H7 (cell line): ENCODE results near the gene S100A10. TPM values are rescaled to one million over a fixed set of nuclear protein-coding genes. Genes with fewer than 3 reads are reported as not detected.

ENCODE experiments used
- DNase-seq: peaks from one replicate; pipeline ENCODE4 v3.0.0; 2012
- H3K27me3 ChIP-seq: 2 replicates; pipeline ENCODE4 v1.6.0; 2011; ENCODE audit warnings: mild to moderate bottlenecking, low read length; ENCODE audit not compliant: control insufficient read depth, insufficient read depth
- H3K36me3 ChIP-seq: replicated peaks from 2 replicates; pipeline ENCODE4 v1.5.1; 2011; ENCODE audit warnings: low read length; ENCODE audit not compliant: control insufficient read depth, insufficient read depth
- H3K4me3 ChIP-seq: 2 replicates; pipeline ENCODE4 v1.5.1; 2011; ENCODE audit warnings: low read depth, mild to moderate bottlenecking, control low read depth, low read length, moderate library complexity; ENCODE audit not compliant: insufficient read depth
- total RNA-seq: library from RNA; depleted of rRNA; stranded (reverse); fragments of >200 nt; shearing (Covaris generic); gene quantifications from 2 replicates; pipeline ENCODE4 v1.2.3, GENCODE V29; 2014; rRNA removed

Gene S100A10, protein sequence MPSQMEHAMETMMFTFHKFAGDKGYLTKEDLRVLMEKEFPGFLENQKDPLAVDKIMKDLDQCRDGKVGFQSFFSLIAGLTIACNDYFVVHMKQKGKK
- 102 and 116 TPM in 2 replicates for total RNA-seq

DNA sequence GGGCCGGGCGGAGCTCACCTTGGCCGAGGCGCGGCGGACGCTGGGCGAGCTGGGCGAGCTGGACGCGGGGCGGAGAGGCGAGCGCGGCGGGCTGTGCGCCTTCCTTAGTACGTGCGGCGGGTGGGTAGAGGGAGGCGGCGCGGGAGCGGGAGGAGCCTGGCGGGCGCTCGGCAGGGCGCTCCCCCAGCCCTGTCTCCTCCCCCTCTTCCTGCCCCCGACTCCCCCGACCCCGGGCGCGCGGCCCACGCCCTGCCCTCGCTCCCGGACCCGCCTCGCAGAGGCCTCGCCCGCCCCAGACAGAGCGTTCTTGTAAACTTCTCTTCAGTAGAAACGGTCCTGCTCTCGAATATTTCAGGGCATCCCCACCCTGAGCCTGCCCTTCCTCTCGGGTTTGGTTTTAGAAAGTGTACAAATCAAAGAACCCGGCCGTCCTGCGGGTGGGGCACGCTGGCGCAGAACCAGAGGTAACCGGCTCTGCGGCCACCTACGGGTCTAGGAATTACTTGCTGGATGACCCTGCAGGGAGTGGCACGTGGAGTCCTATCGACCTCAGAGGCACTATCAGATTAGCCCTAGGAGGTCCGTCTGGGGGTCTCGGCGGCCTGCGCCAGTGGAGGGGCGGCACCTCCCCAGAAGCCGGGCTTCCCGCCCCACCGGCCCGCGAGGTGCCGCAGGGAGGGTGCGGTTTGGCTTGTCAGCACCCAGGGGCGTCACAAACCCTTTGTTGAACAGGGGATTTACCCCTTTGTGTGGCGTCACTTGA, at the start of gene S100A10:
S100A10 (minus strand) TSS at position 126 of the 763 bp plus-strand sequence. CDS start 7,629 bp downstream, outside the sequence.
- Histone ChIP-seq H3K36me3 (no peaks in the 10 kb centered on the region), H3K4me3 (peak within 1 kb of the TSS; percentile 95), H3K27me3 (no peaks in the 10 kb centered on the region)
- peak; percentile 85 for DNase-seq

DNA sequence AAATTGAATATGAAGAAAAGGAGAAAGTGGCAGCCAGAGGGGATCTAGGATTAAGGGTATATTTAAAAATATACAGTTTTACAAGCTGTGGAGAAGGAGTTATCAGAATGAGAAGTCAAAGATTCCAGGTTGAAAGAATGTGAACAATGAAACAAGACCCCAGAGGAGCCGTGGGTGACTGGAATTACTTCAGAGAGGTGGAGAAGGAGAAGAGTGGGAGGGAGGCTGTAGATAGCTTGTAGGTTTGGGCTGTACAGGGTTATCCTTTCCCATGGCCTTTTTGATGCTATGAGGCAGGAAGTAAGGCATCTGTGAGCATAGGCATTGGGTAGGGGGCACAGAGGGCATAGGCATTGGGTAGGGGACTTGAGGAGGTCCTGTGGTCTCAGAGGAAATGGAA, 48.4 kb upstream of the S100A10 start:
- Histone ChIP-seq H3K36me3 (no peaks in the 10 kb centered on the region), H3K4me3 (no peak overlapping the region), H3K27me3 (peaks cover 3% of the 10 kb centered on the region)
- DNase-seq = no peak

DNA sequence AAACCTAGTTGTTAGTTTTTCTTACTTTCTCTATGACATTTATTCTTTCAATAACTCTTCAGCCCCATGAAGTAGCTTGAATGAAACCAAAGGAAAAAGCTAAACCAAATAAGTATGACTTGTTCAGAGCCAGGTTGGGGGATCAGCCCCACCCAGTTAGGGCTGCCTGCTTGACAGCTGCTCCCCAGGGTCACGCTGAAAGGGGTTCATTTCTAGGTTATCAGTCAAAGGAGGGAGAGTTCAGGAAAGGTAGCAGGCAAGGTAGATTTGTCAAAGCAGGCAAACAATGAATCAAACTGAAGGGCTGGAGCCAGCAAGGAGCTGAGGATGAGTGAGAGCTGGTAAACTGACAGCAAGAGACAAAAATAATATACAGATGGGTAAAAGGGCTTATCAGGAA, 46.2 kb upstream of the S100A10 start:
- H3K27me3 ChIP-seq = peaks cover 3% of the 10 kb centered on the region
- H3K4me3 ChIP-seq = no peak overlapping the region
- DNase-seq = no peak
- no peaks in the 10 kb centered on the region for H3K36me3 ChIP-seq

DNA sequence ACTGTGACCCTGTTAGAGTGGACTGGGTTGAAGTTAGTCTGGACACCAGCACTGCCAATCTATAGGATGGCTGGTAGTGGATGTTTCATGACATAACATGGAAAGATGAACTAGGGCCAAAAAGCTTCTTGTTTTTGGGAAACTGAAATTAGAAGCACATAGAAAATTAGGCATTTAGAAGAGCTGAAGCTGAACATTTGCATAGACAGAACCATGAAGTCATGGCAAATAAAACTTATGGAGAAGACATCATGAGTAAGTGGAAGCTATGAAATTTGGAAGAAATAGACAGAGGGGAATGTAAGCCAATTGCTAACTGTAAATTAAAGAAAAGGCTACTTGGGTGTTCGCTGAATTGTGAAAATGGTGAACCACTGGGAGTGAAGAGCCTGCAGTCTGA, 45.8 kb upstream of the S100A10 start:
- Histone ChIP-seq H3K27me3 (peaks cover 3% of the 10 kb centered on the region), H3K36me3 (no peaks in the 10 kb centered on the region), H3K4me3 (no peak overlapping the region)
- DNase-seq = no peak

DNA sequence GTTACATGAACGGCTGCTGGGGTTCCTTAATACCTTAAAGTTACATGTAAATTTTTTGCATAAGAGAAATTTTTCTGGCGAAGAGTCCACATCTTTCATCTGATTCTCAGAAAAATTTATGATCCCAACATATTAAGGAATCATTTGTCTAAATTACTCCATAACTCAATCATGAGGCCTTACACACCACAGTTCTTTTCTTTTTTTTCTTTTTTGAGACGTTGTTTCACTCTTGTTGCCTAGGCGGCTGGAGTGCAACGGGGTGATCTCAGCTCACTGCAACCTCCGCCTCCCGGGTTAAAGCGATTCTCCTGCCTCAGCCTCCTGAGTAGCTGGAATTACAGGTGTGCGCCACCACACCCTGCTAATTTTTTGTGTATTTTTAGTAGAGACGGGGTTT, 45.2 kb upstream of the S100A10 start:
- H3K36me3 ChIP-seq = no peaks in the 10 kb centered on the region
- H3K4me3 ChIP-seq = no peak overlapping the region
- no peak for DNase-seq
- H3K27me3 ChIP-seq = peaks cover 3% of the 10 kb centered on the region

DNA sequence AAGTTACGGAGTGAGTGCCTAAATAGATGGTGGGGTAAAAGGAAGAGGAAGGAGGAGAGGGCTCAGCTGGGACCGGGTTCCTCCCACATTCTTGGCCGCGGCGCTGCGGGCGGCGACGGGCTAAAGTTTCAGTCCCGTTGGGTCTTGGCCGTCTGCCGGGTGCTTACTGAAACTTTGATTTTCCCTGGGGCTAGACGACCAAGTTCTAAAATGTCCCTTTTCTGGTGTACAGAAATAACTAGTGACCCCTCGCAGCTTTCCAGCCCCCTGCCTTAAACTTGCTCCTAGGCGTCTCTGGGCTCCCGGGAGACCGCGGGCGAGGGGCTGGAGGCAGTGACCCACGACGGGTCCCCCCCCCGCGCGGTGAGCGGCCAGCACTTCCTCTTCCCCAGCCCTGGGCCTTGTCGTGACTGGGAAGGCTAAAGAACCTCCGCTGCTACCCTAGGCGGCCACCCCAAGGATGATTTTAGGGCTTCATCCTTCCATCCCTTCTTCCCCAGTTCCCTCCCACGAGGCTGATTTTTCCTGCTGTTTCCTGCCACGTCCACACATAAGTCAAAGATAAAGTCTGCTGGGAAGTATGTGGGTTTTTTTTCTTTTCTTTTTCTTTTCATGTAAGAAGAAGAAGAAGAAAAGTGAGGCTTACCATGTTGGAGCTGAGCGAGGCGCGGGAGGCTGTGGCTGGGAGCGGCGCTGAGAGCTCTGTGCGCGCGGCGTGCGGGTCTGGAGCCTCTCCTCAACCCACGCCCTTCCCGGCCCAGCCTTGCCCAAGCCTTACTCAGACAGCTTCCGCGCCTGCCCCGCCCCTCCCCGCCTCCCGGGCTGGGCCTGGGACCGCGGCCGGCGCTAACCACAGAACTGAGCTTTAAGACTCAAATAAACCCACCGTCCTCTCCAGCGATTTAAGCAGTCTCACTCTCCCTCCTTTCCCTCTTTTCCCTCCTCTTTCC, 42.9 kb upstream of the S100A10 start, which contains the start of gene S100A11:
S100A11 (minus strand) TSS at position 738 of the 950 bp plus-strand sequence; CDS start at position 649, 89 bp downstream.
- peak within 1 kb of the TSS; percentile 76 for H3K4me3 ChIP-seq
- H3K27me3 ChIP-seq = peaks cover 3% of the 10 kb centered on the region
- peaks cover 10% of the 10 kb centered on the region for H3K36me3 ChIP-seq
- DNase-seq = peak; percentile 88

DNA sequence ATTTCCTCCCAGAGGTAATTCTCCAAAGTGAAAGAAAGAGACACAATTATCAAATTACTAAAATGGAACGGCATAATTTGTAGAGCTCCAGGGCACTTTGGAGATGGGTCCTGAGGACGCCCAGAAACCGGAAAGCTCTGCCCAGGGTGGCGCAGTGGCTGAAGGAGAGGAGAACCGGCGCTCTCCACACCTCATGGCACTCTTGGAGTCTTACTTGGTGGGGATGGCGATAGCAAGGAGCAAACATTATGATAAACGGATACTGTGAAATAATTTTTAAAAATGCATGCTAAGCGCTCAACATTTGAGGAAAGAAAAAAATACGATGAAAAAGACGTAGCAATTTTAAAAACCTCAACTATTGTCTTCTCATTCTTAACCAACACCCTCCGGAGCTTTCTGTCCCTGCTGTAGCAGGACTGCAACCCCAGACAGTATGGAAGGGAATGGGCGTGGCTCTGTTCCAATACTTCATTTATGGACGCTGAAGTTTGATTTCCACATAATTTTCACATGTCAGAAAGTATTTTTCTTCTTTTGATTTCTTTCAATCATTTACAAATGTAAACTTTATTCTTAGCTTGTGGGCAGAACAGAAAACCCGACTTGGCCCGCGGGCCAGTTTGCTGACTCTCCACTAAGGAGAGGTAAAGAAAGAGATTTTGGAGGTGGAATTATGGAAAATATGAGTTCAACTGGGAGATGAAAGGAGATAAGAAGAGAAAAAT, 42.0 kb upstream of the S100A10 start:
- Histone ChIP-seq H3K36me3 (peaks cover 10% of the 10 kb centered on the region), H3K27me3 (peaks cover 1% of the 10 kb centered on the region; the same call in 1 of the 2 replicates), H3K4me3 (peak overlapping the region; percentile 76)
- peak; percentile 49 for DNase-seq

DNA sequence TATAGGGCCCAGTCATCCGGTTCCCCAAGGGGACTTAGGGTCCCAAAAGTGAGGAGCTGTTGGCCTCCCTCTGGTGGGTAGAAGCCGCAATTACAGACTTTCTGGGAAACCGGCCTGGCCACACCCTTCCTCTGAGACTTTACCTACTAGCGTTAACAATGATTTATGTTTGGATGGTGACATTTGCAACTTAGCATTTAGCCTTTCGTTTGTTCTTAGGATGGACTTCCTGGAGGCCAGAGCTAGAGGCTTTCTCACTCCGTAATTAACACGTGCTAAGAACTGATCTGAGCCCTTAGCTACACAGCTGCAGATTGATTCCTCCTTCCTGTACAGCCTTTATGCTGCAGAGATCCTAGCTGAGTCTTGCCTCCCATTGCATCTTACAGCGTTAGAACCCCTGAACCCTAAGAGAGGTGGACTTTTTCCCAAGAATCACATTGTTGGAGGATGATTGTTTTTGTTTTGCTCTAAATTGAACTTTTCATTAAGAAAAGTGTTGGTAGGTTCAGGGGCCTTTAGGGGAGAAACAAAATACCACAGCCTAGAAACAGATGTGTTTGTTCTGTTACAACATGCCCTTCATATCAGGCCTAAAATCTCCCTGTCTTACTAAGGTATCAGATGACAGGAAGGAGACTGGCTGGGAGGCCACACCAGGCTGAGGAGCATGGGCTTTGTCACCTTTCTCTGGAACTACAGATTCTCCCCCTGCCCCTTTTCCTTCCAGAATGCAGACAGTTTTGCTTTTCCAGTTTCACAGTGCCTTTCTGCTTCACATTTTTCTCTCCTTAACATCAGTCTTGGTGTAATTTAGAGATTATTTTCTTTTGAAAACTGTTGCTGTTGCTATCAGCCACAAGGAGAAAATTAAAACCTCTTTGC, 41.2 kb upstream of the S100A10 start:
- Histone ChIP-seq H3K36me3 (peaks cover 10% of the 10 kb centered on the region), H3K27me3 (0 out of 2 replicates have a peak, but pooled peaks cover 1% of the 10 kb centered on the region), H3K4me3 (peak overlapping the region; percentile 76)
- DNase-seq = peak; percentile 81

DNA sequence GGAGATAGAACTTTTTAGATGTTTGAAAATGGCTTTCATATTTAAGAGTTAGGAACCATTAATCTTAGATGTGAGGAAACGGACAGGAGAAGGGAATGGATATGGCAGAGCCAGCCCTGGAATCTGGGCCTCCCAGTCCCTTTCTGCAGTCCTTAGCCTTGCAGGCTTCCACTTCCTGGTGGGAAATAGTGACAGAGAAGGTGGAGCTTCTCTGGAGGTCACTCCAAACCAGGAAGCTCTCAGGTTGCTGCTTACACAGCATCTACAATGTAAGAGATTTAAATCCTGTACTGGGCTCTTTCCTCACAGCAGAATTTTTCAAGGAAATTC, 40.6 kb upstream of the S100A10 start:
- Histone ChIP-seq H3K36me3 (peaks cover 10% of the 10 kb centered on the region), H3K4me3 (no peak overlapping the region), H3K27me3 (0 out of 2 replicates have a peak, but pooled peaks cover 1% of the 10 kb centered on the region)
- DNase-seq = no peak

DNA sequence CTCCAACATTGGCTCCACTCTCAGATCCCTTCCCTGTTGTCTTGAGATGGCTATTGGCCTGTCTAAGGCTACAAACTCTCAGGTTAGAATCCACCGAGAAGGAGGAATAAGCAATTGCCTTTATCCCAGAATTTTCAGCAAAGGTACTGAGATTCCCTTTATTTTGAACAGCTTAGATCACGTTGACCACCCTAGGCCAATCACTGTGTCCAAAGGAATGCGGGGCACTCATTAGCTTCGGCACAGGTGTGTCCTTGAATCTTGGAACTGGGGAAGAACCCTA, 36.2 kb upstream of the S100A10 start:
- peaks cover 10% of the 10 kb centered on the region for H3K36me3 ChIP-seq
- no peak for DNase-seq
- H3K27me3 ChIP-seq = no peaks in the 10 kb centered on the region
- no peak overlapping the region for H3K4me3 ChIP-seq

DNA sequence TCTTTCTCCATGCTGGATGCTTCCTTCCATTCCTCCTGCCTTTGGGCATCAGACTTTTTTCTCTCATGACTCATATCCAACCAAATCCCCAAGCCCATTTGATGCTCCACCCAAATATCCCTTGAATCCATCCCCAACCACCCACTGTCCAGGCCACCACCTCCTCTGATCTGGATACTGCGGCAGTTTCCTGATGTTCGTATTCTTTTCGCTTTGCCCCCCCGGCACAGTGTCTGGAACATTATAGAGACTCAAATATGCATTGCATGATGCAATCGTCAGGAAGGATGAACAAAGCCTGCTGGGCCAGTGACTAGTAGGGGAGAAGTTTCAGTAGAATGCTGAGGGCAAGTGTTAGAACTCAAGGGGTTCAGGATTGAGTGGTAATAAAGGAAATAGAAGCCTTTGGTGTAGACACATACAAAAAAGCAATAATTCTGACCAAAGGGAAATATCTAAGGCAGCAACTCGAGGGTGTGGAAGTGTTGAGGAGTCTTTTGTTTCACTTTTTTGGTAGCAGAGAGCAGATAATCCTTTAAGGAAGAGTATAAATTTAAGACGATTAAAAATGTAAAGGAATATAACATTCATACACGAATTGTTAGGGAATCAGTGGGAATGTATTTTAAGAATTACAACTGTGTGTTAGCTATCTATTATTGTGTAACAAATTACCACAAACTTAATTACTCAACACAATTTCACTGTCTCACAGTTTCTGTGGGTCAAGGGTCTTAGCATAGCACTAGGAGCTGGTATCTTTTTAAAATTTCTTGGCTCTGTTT, 35.7 kb upstream of the S100A10 start:
- H3K27me3 ChIP-seq = no peaks in the 10 kb centered on the region
- H3K36me3 ChIP-seq = peaks cover 10% of the 10 kb centered on the region
- DNase-seq = no peak
- no peak overlapping the region for H3K4me3 ChIP-seq

DNA sequence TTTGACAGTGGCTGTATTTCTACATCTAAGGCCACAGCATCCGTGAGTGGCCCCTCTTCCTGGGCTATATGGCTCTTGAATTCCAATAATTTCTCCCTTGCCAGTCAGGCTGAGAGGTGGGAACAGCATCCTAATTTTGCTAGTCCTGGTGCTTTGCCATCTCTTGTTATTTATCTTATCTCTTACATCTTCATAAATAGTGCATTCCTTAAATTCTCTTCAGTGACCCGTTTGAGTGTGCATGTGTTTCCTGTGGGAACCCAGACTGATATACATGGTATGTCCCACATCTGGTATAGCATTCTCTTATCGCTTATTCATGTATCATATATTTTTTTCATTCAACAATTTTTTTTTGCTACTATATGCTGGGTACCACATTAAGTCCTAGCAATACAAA, 33.2 kb upstream of the S100A10 start:
- H3K36me3 ChIP-seq = no peaks in the 10 kb centered on the region
- H3K27me3 ChIP-seq = no peaks in the 10 kb centered on the region
- no peak overlapping the region for H3K4me3 ChIP-seq
- no peak for DNase-seq

DNA sequence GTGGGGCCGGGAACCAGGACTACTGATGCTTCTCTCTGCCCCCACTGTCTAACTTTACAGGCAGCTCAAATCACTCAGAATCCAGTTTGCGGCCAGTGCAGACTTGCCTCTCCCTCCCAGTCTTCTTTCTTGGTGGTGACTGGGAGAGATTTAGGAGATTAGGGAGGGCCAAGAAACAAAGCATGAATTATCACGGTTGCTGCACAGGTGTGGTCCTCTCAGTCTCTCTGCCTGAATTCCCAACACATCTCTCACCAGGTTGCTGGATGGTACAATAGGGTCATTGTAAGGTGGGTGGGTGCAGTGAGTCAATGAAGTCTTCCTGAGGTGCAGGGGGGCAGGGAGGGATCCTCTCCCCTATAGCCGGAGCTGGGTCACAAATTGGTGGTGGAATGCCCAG, 30.6 kb upstream of the S100A10 start:
- DNase-seq = no peak
- Histone ChIP-seq H3K27me3 (no peaks in the 10 kb centered on the region), H3K4me3 (no peak overlapping the region), H3K36me3 (no peaks in the 10 kb centered on the region)
